Panc1 (cell line): ENCODE data around the gene KIAA1755. TPM values are rescaled to one million over a fixed set of nuclear protein-coding genes. Genes with fewer than 3 reads are reported as not detected.

Source experiments
- ATAC-seq: fragments of 200-7000 bp; cut with Tn5 transposase; 2 replicates; pipeline ENCODE4 v1.9.1; 2020; ENCODE audit warnings: mild to moderate bottlenecking, moderate library complexity
- BruUV-seq: library from RNA; stranded (reverse); fragments of 400-500 nt; replicated peaks from 2 replicates; lab custom pipeline; 2021; lab: Mats Ljungman, UMichigan
- CTCF ChIA-PET: fragments of 300-600 bp; sonication (Branson Sonifier 250); formaldehyde crosslinking; loops from one replicate; lab custom pipeline; 2022; ENCODE audit warnings: antibody characterized with exemption; lab: Charles Lee
- POLR2A ChIA-PET: fragments of 300-600 bp; sonication (Branson Sonifier 250); formaldehyde crosslinking; loops from one replicate; lab custom pipeline; 2022; ENCODE audit warnings: antibody characterized with exemption; lab: Charles Lee
- DNase-seq: peaks from one replicate; pipeline ENCODE4 v3.0.0-alpha.2; 2010; ENCODE audit warnings: low read depth, low spot score
- H3K27ac ChIP-seq: 2 replicates; pipeline ENCODE4 v1.5.1; 2011; ENCODE audit warnings: mild to moderate bottlenecking, low read length, inconsistent platforms
- H3K27me3 ChIP-seq: fragments of 200-500 bp; sonication (Bioruptor generic); 2 replicates; pipeline ENCODE4 v1.6.0; 2014; ENCODE audit warnings: low read length, inconsistent platforms; ENCODE audit not compliant: control insufficient read depth, insufficient read depth
- H3K36me3 ChIP-seq: fragments of 200-500 bp; sonication (Bioruptor generic); 2 replicates; pipeline ENCODE4 v1.5.1; 2014; ENCODE audit warnings: inconsistent platforms, mild to moderate bottlenecking, low read length, moderate library complexity; ENCODE audit not compliant: control insufficient read depth, insufficient read depth
- H3K4me1 ChIP-seq: 2 replicates; pipeline ENCODE4 v1.5.1; 2011; ENCODE audit warnings: inconsistent platforms, mild to moderate bottlenecking, low read length, moderate library complexity; ENCODE audit not compliant: control insufficient read depth, insufficient read depth
- H3K4me3 ChIP-seq, 2 experiments: 2 replicates each; pipeline ENCODE4 v1.5.1; 2011 to 2012; ENCODE audit warnings: low read depth in 2 of 2, low read length in 2 of 2, mild to moderate bottlenecking in 2 of 2, inconsistent platforms in 1 of 2, moderate library complexity in 1 of 2
- H3K9me3 ChIP-seq: fragments of 200-500 bp; sonication (Bioruptor generic); 2 replicates; pipeline ENCODE4 v1.5.1; 2014; ENCODE audit warnings: low read depth, mild to moderate bottlenecking, inconsistent platforms, low read length, moderate library complexity; ENCODE audit not compliant: control insufficient read depth, insufficient read depth
- CTCF ChIP-seq: fragments of 450-650 bp; IDR thresholded peaks from 2 replicates; pipeline ENCODE4 v1.5.1; 2017; ENCODE audit warnings: mild to moderate bottlenecking
- POLR2AphosphoS5 ChIP-seq: IDR thresholded peaks from 2 replicates; pipeline ENCODE4 v1.6.1; 2012; ENCODE audit warnings: mild to moderate bottlenecking, low read depth, low read length, moderate library complexity
- REST ChIP-seq, 2 experiments: IDR thresholded peaks; 2 replicates each; pipeline ENCODE4 v1.6.1; 2011 to 2012; ENCODE audit warnings: low read depth in 2 of 2, control low read depth in 1 of 2, low read length in 1 of 2, mild to moderate bottlenecking in 1 of 2, moderate library complexity in 1 of 2; ENCODE audit not compliant: insufficient read depth in 1 of 2
- SIN3A ChIP-seq: IDR thresholded peaks from 2 replicates; pipeline ENCODE4 v1.6.1; 2012; ENCODE audit warnings: low read depth, mild to moderate bottlenecking, low read length, moderate library complexity, borderline replicate concordance; ENCODE audit not compliant: insufficient read depth
- TCF7L2 ChIP-seq: IDR thresholded peaks from 2 replicates; pipeline ENCODE4 v1.6.1; 2011; ENCODE audit warnings: mild to moderate bottlenecking, low read depth, low read length, inconsistent platforms
- in situ Hi-C: cut with HindIII; loops from 2 replicates; pipeline ENCODE4 v1.10.0; 2016; ENCODE audit warnings: low sequenced_read_pairs, low pct_unique_long_range_greater_than_20kb
- intact Hi-C: fragments of 100-400 bp; cut with micrococcal nuclease; formaldehyde crosslinking; loops from one replicate; pipeline ENCODE4 v1.10.0; 2022; ENCODE audit not compliant: unreplicated experiment
- total RNA-seq: library from RNA; stranded (reverse); gene quantifications from one replicate; pipeline ENCODE4 v1.2.1, GENCODE V29; 2021; ENCODE audit not compliant: unreplicated experiment

KIAA1755 gene
- total RNA-seq, 1 experiment from 2014 or later = 0.08 TPM

GRCh38 chr20:38266426-38266825 lies 5.9 kb upstream of the KIAA1755 start:
- Histone ChIP-seq H3K9me3 (no peaks in the 10 kb centered on the region), H3K27ac (no peak overlapping the region), H3K27me3 (no peaks in the 10 kb centered on the region; the same call in 1 of the 2 replicates), H3K4me1 (peaks cover 8% of the 10 kb centered on the region), H3K36me3 (no peaks in the 10 kb centered on the region), H3K4me3 (no peak overlapping the region)
- ChIA-PET POLR2A (no interaction called here), CTCF (no interaction called here)
- no peak for ATAC-seq
- no TSS peak for BruUV-seq
- in situ Hi-C loops = no loop called here
- intact Hi-C loops = no loop called here
- DNase-seq = no peak
- no peak for TF ChIP-seq CTCF

- H3K27me3 ChIP-seq = peaks cover 2% of the 10 kb centered on the region; the same call in 1 of the 2 replicates
- no peaks in the 10 kb centered on the region for H3K36me3 ChIP-seq
- no peak for ATAC-seq
- TF ChIP-seq SIN3A (no peak), TCF7L2 (no peak), POLR2AphosphoS5 (no peak), CTCF (no peak), REST (IDR thresholded peaks at IDR 0.05; ENCODE audit: insufficient read depth in 1 of 2, low read depth in 2 of 2, low read length in 1 of 2) (no peak)
- intact Hi-C loops (no loop called here), in situ Hi-C loops (no loop called here)
- no peaks in the 10 kb centered on the region for H3K9me3 ChIP-seq
- DNase-seq = no peak
- no peaks in the 10 kb centered on the region for H3K4me1 ChIP-seq
- no peak overlapping the region for H3K4me3 ChIP-seq
- POLR2A ChIA-PET = interaction anchor here (0.6 kb wide), 1 partner anchor 403 kb away, joined by 3 read pairs; no protein-coding TSS in a partner anchor
- BruUV-seq = no TSS peak
- CTCF ChIA-PET = no interaction called here
- H3K27ac ChIP-seq = no peak overlapping the region
Measured at GRCh38 chr20:38262931-38263330, 2.4 kb upstream of the KIAA1755 start.
